NCI-H2227 treated with DMSO at 0.1 percent for 48 hours (cell line): ENCODE data around the gene RELN.
A peak's percentile ranks its signal among the peaks of the same experiment; 100 is the strongest.

Source experiments
- DNase-seq: peaks from one replicate; lab custom pipeline; 2025; lab: John Stamatoyannopoulos, UW

Gene RELN

GRCh38 chr7:103893350-103893749 lies 96.1 kb downstream of the RELN start:
- no peak for DNase-seq

- DNase-seq, result no peak
These were observed 100.0 kb downstream of the RELN start for GRCh38 chr7:103889451-103889850.

- no peak for DNase-seq
These were observed 100.8 kb downstream of the RELN start for GRCh38 chr7:103888603-103889153.

- DNase-seq, result no peak
These were observed 101.4 kb downstream of the RELN start for GRCh38 chr7:103887853-103888602.

GRCh38 chr7:103887050-103887449 lies 102.4 kb downstream of the RELN start:
- DNase-seq, result no peak

GRCh38 chr7:103879928-103880600 lies 109.4 kb downstream of the RELN start:
- DNase-seq, result no peak

GRCh38 chr7:103879411-103879810 lies 110.0 kb downstream of the RELN start:
- DNase-seq, result no peak

- DNase-seq, result no peak
These were observed 111.9 kb downstream of the RELN start for GRCh38 chr7:103877565-103877964.

- no peak for DNase-seq
These were observed 113.7 kb downstream of the RELN start for GRCh38 chr7:103875718-103876117.

GRCh38 chr7:103871473-103871872 lies 118.0 kb downstream of the RELN start:
- no peak for DNase-seq

GRCh38 chr7:103870664-103871063 lies 118.8 kb downstream of the RELN start:
- DNase-seq, result no peak

GRCh38 chr7:103867874-103868273 lies 121.6 kb downstream of the RELN start:
- DNase-seq, result no peak

- DNase-seq, result no peak
These were observed 122.5 kb downstream of the RELN start for GRCh38 chr7:103866919-103867318.

- DNase-seq, result no peak
These were observed 124.0 kb downstream of the RELN start for GRCh38 chr7:103865442-103865841.

GRCh38 chr7:103862302-103863035 lies 127.0 kb downstream of the RELN start:
- no peak for DNase-seq

- DNase-seq, result no peak
These were observed 129.7 kb downstream of the RELN start for GRCh38 chr7:103859709-103860108.

GRCh38 chr7:103857435-103857834 lies 132.0 kb downstream of the RELN start:
- peak; percentile 81 for DNase-seq

- DNase-seq, result no peak
These were observed 132.5 kb downstream of the RELN start for GRCh38 chr7:103856929-103857328.

GRCh38 chr7:103855671-103856070 lies 133.8 kb downstream of the RELN start:
- DNase-seq, result no peak

GRCh38 chr7:103854611-103855010 lies 134.8 kb downstream of the RELN start:
- DNase-seq, result no peak

GRCh38 chr7:103851357-103851756 lies 138.1 kb downstream of the RELN start:
- DNase-seq, result no peak

GRCh38 chr7:103843689-103844480 lies 145.6 kb downstream of the RELN start:
- DNase-seq, result no peak
